ENCODE measurements around the gene AXIN2.

AXIN2 gene

GRCh38 chr17:65561452-65562205 lies at the start of gene AXIN2:
TSS of gene AXIN2 (minus strand) at chr17:65561648. CDS start at chr17:65558620, 3,028 bp downstream.
- in situ Hi-C loops (cut with MboI; ENCODE audit: low sequenced_read_pairs): no loop called here

GRCh38 chr17:65609749-65610148 lies 48.3 kb upstream of the AXIN2 start:
- in situ Hi-C loops (cut with MboI; ENCODE audit: low sequenced_read_pairs): no loop called here

GRCh38 chr17:65609286-65609685 lies 47.8 kb upstream of the AXIN2 start:
- in situ Hi-C loops (cut with MboI; ENCODE audit: low sequenced_read_pairs): no loop called here

- in situ Hi-C loops (cut with MboI; ENCODE audit: low sequenced_read_pairs): no loop called here
Observed at GRCh38 chr17:65604070-65604469, 42.6 kb upstream of the AXIN2 start.

- in situ Hi-C loops (cut with MboI; ENCODE audit: low sequenced_read_pairs): no loop called here
Observed at GRCh38 chr17:65601881-65602280, 40.4 kb upstream of the AXIN2 start.

- in situ Hi-C loops (cut with MboI; ENCODE audit: low sequenced_read_pairs): no loop called here
Observed at GRCh38 chr17:65601145-65601544, 39.7 kb upstream of the AXIN2 start.

- in situ Hi-C loops (cut with MboI; ENCODE audit: low sequenced_read_pairs): no loop called here
Observed at GRCh38 chr17:65600518-65600917, 39.1 kb upstream of the AXIN2 start.

- in situ Hi-C loops (cut with MboI; ENCODE audit: low sequenced_read_pairs): no loop called here
Observed at GRCh38 chr17:65599650-65600049, 38.2 kb upstream of the AXIN2 start.

GRCh38 chr17:65598746-65599145 lies 37.3 kb upstream of the AXIN2 start:
- in situ Hi-C loops (cut with MboI; ENCODE audit: low sequenced_read_pairs): no loop called here

GRCh38 chr17:65595071-65595656 lies 33.7 kb upstream of the AXIN2 start:
- in situ Hi-C loops (cut with MboI; ENCODE audit: low sequenced_read_pairs): no loop called here

GRCh38 chr17:65593855-65594845 lies 32.7 kb upstream of the AXIN2 start:
- in situ Hi-C loops (cut with MboI; ENCODE audit: low sequenced_read_pairs): no loop called here

GRCh38 chr17:65593092-65593854 lies 31.8 kb upstream of the AXIN2 start:
- in situ Hi-C loops (cut with MboI; ENCODE audit: low sequenced_read_pairs): no loop called here

GRCh38 chr17:65592125-65592965 lies 30.9 kb upstream of the AXIN2 start:
- in situ Hi-C loops (cut with MboI; ENCODE audit: low sequenced_read_pairs): no loop called here

- in situ Hi-C loops (cut with MboI; ENCODE audit: low sequenced_read_pairs): no loop called here
Observed at GRCh38 chr17:65589321-65589720, 27.9 kb upstream of the AXIN2 start.

- in situ Hi-C loops (cut with MboI; ENCODE audit: low sequenced_read_pairs): no loop called here
Observed at GRCh38 chr17:65588181-65588808, 26.8 kb upstream of the AXIN2 start.

- in situ Hi-C loops (cut with MboI; ENCODE audit: low sequenced_read_pairs): no loop called here
Observed at GRCh38 chr17:65587534-65588180, 26.2 kb upstream of the AXIN2 start.

- in situ Hi-C loops (cut with MboI; ENCODE audit: low sequenced_read_pairs): no loop called here
Observed at GRCh38 chr17:65586899-65587298, 25.5 kb upstream of the AXIN2 start.

GRCh38 chr17:65584604-65585521 lies 23.4 kb upstream of the AXIN2 start:
- in situ Hi-C loops (cut with MboI; ENCODE audit: low sequenced_read_pairs): no loop called here

Data from hTERT RPE-1 (cell line).